LHCN-M2 (cell line): ENCODE results near the gene TMEM130. TPM values are rescaled to one million over a fixed set of nuclear protein-coding genes. Genes with fewer than 3 reads are reported as not detected.
"Not testable (repeated sequence)": the region's sequence is repeated elsewhere in the genome, so short reads cannot be mapped to it uniquely, and the experiment has no call there.

ENCODE experiments used
- DNase-seq: peaks from one replicate; pipeline ENCODE4 v3.0.0-alpha.2; 2012; ENCODE audit warnings: low read depth
- total RNA-seq: library from RNA; depleted of rRNA; stranded (reverse); fragments of >200 nt; gene quantifications from 2 replicates; pipeline ENCODE4 v1.2.3, GENCODE V29; 2014

Gene TMEM130
- total RNA-seq, 1 experiment from 2014 or later, result 0.11 TPM

- not testable (repeated sequence) for DNase-seq
Measured at GRCh38 chr7:98842552-98842951, 27.3 kb downstream of the TMEM130 start.

DNA sequence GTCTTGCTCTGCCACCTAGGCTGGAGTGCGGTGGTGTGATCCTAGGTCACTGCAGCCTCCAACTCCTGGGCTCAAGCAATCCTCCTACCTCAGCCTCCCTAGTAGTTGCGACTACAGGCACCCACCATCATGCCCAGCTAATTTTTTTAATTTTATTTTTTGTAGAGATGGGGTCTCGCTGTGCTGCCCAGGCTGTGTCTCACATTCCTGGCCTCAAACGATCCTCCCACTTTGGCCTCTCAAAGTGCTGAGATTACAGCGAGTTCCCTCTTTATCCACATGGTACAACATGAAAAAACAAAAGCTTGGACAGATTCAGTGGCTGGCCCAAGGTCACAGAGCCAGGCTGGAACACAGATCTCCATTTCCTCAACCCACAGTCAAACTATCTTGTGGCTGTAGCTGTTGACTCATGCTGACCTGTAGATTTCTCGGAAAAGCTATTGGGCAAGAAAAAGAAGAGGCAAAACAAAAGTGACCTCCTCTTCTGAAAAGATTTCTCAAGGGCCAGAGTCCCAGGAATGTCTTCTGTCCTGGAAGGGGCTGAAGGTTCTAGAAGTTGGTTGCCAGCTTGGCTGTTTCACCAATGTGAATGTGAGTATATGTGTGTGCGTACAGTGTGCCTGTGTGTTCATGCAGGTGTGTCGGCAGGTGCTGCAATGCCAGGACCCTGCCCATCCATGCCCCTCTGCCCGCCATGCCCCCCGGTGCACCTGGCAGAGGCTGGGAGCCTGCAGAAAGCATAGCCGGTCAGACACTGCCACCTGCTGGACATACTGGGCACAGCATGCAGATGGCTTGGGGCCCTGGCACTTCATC is 28.4 kb downstream of the TMEM130 start:
- DNase-seq, result peak; percentile 87

GRCh38 chr7:98840722-98841121 is 29.1 kb downstream of the TMEM130 start:
- peak; percentile 24 for DNase-seq

DNA sequence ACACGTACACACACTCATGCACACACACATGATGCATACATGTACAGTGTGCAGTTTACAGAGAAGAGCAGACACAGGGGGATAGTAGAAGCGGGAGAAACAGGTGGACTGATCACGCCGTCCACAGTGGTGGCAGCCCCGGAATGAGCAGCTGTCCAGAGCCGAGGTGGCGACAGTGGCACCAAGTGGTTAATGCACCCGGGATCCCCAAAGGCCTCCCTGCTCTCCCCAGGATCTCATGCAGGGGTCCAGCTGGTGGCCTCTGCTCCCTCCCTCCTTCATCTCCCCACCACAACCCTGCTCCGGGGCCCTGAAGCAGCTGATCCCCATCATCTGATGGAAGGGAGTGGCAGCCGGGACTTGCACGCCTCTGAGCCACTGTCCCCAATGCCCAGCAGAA is 29.7 kb downstream of the TMEM130 start:
- no peak for DNase-seq

DNA sequence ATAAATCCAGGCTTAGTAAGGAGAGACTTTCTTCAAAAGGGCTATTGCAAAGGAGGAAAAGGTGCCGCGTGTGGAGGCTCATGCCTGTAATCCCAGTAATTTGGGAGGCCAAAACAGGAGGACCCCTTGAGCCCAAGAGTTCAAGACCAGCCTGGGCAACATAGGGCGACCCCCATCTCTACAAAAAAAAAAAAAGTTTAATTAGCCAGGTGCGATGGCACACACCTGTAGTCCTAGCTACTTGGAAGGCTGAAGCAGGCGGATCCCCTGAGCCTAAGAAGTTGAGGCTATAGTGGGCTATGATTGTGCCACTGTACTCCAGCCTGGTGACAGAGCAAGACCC is 32.2 kb downstream of the TMEM130 start:
- no peak for DNase-seq

GRCh38 chr7:98836811-98837629 is 32.8 kb downstream of the TMEM130 start:
- DNase-seq, result peak; percentile 42

DNA sequence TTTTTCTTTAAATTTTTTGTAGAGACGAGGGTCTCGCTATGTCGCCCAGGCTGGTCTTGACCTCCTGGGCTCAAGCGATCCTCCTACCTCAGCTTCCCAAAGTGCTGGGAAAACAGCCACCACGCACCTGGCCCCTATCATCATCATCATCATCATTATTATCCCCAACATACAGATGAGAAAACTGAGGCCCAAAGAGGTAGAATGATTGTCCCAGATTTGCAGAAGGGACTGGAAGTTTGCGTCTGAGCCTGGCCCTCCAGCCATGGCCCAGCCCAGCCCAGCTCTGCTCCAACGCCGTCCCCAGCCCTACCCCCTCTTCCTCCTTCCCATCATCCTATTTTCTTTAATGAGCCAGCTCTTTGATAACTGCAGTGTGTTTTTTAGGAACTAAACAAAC is 34.9 kb downstream of the TMEM130 start:
- no peak for DNase-seq

- no peak for DNase-seq
Measured at GRCh38 chr7:98833022-98833421, 36.8 kb downstream of the TMEM130 start.

GRCh38 chr7:98831641-98832221 is 38.1 kb downstream of the TMEM130 start:
- peak; percentile 31 for DNase-seq

DNA sequence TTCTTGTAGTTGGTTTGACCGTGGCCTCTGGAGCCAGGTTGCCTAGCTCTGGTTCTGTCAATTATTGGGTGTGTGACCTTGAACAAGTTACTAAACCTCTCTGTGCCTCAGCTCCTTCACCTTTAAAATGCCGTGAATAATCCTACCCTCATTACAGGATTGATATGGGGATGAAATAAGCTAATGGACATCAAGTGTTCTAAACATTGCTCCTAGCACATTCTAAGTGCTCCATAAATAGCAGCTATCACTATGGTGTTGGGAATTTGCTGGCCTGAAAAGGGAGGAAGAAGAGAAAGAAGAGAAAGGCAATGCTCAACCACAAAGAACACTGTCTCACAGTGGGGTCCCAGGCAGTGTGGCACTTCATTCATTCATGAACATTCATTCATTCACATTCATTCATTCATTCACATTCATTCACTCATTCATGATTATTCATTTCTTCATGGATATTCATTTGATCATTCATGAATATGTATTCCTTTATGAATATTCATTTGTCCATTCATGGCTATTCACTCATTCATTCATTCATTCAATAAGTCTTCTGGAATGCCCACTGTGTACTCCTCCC is 38.8 kb downstream of the TMEM130 start:
- no peak for DNase-seq

- no peak for DNase-seq
Measured at GRCh38 chr7:98828368-98828767, 41.4 kb downstream of the TMEM130 start.

DNA sequence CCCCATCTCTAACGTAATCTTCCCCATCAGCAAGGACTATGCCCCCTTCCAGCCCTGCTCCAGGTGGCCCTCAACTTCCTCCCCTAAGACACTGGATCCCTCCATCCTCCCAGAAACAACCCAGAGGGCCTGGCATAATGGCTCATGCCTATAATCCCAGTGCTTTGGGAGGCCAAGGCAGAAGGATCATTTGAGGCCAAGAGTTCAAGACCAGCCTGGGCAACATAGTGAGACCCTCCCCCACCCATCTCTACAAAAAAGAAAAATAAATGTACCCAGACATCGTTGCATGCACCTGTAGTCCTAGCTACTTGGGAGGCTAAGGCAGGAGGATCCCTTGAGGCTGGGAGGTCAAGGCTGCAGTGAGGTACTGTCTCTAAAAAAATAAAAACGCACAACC is 42.6 kb downstream of the TMEM130 start:
- no peak for DNase-seq

DNA sequence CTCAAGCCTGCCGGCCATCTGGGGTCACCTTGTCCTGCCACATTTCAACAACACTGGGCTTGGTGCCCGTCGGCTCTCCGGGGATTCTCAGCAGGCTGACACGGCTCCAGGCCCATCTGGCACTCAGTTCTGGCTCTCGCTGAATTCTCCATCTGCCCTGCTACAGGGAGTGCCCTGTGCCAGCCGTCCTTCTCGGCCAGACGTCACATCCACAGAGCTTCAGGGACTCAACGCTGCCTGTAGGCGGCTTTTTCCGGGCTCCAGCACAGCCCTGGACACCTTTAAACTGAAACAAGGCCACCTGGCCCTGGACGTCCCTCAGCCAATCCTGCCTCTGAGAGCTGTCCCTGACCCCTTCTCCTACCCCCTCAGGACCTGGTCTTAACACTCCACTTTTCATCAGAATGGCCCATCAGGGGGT is 43.0 kb downstream of the TMEM130 start:
- peak; percentile 15 for DNase-seq

DNA sequence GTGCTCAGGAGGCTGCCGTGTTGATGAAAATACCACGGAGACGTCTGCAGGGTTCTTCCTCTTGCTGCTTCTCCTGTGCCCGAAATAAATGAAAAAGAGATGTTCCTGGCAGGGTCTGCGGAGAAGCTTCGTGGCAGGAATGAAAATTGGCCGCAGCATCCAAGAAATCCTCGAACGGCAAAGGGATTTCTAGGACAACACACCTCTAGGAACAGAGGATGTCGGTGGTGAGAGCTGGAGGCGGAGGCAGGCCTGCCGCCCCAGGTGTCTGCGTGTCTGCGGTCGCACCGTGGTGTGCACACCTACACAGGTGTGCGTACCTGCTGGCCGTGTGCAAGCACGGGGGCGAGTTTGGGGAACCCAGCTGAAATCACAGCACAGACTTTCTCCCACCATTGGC is 43.4 kb downstream of the TMEM130 start:
- no peak for DNase-seq

- no peak for DNase-seq
Measured at GRCh38 chr7:98823226-98823625, 46.6 kb downstream of the TMEM130 start.

GRCh38 chr7:98821348-98821747 is 48.5 kb downstream of the TMEM130 start:
- no peak for DNase-seq

GRCh38 chr7:98816967-98817710 is 52.7 kb downstream of the TMEM130 start:
- no peak for DNase-seq

GRCh38 chr7:98816241-98816640 is 53.6 kb downstream of the TMEM130 start:
- no peak for DNase-seq

DNA sequence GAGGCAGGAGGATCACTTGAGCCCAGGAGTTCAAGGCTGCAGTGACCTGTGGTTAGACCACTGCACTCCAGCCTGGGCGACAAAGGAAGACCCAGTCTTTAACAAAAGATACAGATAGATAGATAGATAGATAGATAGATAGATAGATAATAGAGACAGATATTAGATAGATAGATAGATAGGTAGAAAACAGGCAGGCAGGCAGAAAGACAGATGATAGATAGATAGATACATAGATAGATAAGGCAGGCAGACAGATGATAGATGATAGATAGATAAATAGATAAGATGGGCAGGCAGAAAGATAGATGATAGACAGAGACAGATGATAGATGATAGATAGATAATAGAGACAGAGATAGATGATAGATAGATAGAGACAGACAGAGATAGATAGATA is 54.5 kb downstream of the TMEM130 start:
- no peak for DNase-seq

DNA sequence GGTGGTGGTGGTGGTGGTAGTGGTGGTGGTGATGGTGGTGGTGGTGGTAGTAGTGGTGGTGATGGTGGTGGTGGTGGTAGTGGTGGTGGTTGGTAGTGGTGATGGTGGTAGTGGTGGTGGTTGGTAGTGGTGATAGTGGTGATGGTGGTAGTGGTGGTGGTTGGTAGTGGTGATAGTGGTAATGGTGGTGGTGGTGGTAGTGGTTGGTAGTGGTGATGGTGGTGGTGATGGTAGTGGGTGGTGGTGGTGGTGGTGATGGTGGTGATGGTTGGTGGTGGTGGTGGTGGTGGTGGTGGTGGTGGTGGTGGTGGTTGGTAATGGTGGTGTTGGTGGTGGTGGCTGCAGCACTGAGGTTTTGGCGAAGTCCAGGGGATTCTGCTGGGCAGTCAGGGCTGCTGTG is 58.5 kb downstream of the TMEM130 start:
- DNase-seq, result no peak

- DNase-seq, result peak; percentile 79
Measured at GRCh38 chr7:98810153-98810802, 59.5 kb downstream of the TMEM130 start.
